Measurements from ENCODE around the gene GORAB.

The GORAB gene

DNA sequence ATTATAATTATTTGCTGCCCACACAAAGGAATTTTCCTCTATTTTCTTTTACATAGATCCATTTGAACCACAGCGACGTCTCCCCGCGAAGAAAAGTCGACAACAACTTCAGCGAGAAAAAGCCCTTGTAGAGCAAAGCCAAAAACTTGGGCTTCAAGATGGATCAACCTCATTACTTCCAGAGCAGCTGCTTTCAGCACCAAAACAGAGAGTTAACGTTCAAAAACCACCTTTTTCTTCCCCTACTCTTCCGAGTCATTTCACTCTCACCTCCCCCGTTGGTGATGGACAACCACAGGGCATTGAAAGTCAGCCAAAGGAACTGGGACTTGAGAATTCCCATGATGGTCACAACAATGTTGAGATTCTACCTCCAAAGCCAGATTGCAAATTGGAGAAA lies 7.2 kb downstream of the GORAB start:
- no peak for DNase-seq

DNA sequence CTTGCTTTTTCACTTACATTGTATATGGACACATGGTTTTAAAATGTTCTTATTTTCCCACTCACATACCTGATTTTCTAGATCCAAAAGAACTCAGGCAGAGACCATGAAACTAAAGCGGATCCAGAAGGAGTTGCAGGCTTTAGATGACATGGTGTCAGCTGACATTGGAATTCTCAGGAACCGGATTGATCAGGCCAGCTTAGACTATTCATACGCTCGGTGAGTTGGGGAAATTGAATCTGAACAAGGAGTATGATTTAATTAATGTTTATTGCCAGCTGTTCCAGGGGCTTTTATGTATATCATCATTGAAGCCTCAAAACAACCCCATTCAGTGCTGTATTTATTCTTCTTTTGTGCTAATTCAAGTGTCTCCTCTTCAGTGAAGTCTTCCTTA lies 12.7 kb downstream of the GORAB start:
- DNase-seq: no peak

GRCh38 chr1:170545476-170545875 lies 13.5 kb downstream of the GORAB start:
- no peak for DNase-seq

GRCh38 chr1:170547255-170547654 lies 15.3 kb downstream of the GORAB start:
- no peak for DNase-seq

DNA sequence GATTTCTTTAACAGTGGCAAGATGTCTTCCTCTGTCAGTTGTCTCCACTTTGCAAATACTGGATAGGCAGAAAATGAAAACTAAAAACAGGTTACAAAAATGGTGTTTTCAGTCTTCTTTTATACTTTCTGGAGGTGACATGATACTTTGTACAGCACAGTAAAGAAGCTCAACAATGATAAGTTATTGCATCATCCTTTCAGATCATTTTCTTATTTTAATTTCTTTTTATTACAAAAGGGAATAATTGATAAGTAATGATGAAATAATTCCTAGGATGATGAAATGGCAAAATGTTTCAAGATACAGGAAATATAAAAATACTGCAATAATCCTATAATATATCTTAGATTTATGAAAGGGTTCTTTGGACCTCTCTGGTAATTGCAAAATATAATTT lies 16.5 kb downstream of the GORAB start:
- no peak for DNase-seq

GRCh38 chr1:170555370-170555769 lies 23.4 kb downstream of the GORAB start:
- DNase-seq: no peak

DNA sequence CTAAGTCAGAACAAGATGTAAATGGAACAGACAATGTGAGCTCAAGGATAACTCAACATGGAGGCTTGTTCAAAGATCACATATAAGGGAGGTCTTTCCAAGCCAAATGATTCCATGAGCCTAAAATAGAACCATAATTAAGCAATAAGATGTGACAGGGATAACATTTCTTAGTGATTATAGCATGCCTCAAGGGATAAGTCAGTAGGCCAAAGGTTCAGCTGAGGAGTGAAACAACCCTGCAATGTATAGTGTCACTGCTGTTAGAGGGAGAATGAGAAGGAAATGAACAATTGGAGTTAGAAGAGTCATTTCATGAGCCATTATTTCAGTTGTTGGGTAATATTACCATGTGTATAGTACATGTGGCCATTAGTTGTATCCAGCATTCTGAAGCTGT lies 25.0 kb downstream of the GORAB start:
- no peak for DNase-seq

- no peak for DNase-seq
Observed at GRCh38 chr1:170558731-170559130, 26.8 kb downstream of the GORAB start.

DNA sequence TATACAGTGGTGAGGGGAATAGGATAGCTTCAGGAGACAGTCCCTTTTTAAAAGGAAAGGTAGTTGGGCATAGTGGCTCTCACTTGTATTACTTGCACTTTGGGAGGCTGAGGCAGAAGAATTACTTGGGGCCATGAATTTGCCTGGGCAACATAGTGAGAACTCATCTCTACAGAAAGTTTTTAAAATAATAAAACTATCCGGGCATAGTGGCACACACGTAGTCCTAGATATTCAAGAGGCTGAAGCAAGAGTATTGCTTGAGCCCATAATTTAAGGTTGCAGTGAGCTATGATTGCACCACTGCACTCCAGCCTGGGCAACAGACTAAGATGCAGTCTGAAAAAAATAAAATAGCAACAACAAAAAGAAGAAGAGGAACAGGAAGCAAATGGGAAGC lies 27.2 kb downstream of the GORAB start:
- no peak for DNase-seq

DNA sequence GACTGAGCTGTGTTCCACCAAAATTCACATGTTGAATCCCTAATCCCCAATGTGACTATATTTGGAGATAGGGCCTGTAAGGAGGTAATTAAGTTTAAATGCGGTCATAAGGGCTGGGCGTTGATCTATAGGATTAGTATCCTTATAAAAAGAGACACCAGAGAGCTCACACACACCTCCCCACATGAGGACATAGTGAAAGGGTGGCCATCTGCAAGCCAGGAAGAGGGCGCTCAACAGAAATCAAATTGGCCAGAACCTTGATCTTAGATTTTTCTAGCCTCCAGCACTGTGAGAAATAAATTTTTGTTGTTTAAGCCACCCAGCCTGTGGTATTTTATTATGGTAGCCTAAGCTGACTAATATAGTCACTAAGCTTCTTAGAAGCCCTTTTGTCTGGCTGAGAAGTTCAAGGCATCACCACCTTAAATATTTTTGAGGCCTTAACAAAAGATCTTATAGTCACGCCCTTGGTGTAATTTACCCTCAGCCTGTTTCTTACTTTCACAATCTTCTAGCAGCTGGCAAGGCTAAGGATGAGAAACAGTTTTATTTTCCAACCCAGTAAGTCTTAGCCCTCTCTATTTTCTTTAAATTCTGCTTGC lies 28.8 kb downstream of the GORAB start:
- DNase-seq: no peak

- DNase-seq: peak; percentile 66
Observed at GRCh38 chr1:170562646-170563338, 30.8 kb downstream of the GORAB start.

- DNase-seq: no peak
Observed at GRCh38 chr1:170567214-170567613, 35.2 kb downstream of the GORAB start.

- DNase-seq: no peak
Observed at GRCh38 chr1:170568197-170568596, 36.2 kb downstream of the GORAB start.

DNA sequence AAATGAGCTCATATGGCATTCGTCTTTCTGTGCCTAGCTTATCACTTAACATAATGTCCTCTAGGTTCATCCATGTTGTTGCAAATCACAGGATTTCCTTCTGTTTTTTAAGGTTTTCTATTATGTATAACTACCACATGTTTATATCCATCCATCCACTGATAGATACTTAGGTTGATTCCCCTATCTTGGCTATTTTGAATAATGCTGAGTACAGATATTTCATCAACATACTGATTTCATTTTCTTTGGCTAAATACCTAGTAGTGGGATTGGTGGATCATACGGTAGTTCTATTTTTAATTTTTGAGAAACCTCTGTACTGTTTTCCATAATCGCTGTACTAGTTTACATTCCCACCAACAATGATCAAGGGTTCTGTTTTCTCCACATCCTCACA lies 45.0 kb downstream of the GORAB start:
- DNase-seq: no peak

DNA sequence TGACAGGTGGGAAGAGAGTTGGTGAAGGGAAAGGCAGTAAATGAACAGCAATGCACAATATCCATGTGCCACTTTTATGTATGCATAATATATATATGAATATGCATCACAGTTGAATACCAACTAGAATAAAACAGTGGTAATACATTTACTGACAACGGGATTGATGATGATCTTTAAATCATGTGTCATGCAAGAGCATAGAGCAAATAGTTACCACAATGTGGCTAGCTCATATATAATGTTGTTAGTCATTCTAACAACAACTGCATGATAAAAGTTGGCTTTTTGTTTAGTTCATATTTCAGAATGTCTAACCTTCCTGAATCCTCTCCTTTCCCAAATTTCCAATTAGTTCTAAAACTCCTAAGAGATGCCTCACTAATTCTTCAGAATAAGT lies 46.4 kb downstream of the GORAB start:
- DNase-seq: no peak

DNA sequence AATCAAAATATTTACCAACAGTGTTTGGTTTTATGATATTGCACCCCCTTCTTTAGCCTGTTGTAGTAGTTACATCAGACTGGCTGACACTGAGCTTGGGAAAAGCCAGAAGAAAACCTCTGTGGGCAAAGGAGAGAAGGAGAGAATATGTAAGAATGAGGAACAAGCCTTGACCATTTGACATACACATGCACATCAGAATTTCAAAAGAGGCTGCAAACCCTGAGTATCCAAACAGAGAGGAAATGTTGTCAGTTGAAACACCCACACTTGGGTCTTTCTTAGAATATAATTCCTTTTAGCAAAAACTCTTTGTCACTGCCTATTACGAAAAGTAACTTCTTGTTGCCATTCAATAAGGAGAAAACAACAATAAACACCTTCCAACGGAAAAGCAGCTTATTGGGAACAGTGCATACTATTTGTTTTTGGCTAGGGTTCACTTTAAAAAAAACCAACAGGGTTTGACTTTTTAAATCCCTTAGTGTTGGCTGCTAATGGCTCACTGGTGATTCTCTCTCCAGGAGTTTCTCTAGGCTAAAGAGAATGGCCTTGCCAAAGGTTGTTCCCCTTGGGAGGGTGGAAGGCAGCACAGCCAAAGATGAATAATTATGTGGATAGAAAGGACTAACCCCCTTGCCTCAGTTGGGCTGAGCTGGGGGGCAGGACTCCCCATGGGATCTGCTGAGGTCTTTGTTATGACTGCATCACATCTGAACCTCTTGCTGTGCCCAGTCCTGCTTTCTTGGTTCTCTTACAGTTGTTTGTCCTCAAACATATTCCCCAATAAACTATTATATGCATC lies 48.9 kb downstream of the GORAB start:
- no peak for DNase-seq

DNA sequence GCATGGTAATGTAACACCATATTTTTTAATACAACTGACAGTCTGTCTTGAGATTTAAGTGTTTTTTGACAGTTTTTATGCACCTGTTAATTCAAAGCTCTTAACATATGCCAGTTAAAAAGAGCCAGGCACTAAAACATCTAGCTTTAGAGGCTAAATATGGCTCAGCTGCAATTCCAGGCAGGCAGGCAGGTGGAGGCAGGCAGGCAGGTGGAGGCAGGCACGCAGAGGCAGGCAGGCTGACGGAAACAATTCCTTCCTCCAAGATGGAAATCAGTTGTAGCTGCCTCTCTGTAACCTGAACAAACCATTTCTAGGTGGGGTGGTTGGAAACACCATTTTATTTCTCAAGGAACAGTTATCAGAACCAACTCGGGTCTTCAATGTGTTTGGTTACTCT lies 51.2 kb downstream of the GORAB start:
- DNase-seq: no peak

GRCh38 chr1:170586321-170587252 lies 54.6 kb downstream of the GORAB start:
- DNase-seq: no peak

DNA sequence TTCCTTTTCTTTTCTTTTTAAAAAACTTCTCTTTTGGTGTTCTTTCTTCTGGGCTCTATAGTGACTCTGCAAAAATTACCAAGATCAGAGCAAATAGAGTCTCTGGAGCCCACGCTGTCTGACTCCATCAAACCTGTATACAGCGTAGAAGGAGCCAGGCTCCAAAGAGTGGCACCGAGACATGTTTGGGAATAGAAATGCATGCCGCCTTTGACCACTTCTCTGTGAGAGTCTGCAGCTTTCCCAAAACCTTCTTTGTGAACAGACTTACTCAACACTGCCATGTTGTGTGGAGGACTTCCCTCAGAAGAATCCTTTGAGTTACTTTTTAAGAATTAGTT lies 55.3 kb downstream of the GORAB start:
- DNase-seq: no peak

DNA sequence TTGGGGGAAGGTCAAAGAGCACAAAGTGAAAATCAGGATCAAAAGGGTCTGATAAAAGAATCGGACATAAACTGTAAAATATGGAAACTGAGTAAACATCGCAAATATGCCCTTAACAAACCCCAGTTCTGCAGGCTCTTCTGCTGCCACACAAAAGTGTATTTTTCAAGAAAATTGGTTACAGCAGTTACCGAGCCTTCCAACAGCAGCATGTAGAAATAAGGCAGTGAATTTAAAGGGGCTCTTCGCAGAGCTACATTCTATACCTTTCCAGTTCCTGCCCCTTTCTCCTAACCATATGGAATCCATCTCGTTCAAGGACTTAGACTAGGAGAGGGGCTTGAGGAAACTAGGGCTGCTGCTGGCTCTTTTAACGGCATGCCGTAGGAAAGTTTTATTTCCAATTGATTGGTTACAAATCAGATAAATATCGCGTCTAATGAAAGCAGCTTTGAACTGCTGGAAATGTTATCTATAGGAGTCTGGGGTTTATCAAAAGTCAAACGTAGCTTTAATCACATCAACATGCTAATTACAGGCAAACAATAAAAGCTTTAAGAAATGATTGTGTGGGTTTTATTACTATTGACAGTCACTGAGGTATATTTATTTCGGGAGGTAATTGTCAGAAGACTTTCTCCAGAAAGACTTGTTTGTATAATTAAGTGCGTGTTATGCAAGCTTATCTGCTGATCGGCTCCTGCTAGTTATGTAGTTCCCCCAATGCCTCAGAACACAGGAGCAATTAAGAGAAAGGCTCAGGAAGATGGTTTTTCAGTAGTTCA lies 59.1 kb downstream of the GORAB start:
- no peak for DNase-seq

GRCh38 chr1:170592591-170593111 lies 60.7 kb downstream of the GORAB start:
- DNase-seq: no peak

All from activated CD4-positive, alpha-beta T cell treated with anti-CD3 and anti-CD28 coated beads, Interleukin-10, Interleukin-2, amounts not matched to agents 100 ng/mL and 50 ng/mL, durations not matched to agents 16 hours and 8 hours (primary cell).